Cardiac muscle cell (in vitro differentiated cells and primary cell): ENCODE measurements around the gene CBX5. TPM values are rescaled to one million over a fixed set of nuclear protein-coding genes. Genes with fewer than 3 reads are reported as not detected.

Source experiments
- DNase-seq, 2 donors: peaks; one replicate each; pipeline versions ENCODE4 v3.0.0 to v3.0.0-alpha.2; 2010 to 2017; ENCODE audit warnings: low read depth in 1 of 2, low spot score in 1 of 2
- H3K27ac ChIP-seq: fragments of 200-600 bp; sonication (generic); 2 replicates; pipeline ENCODE4 v1.5.1; 2016
- H3K27me3 ChIP-seq: fragments of 200-600 bp; sonication (generic); 2 replicates; pipeline ENCODE4 v1.6.0; 2016; ENCODE audit warnings: control low read depth
- H3K36me3 ChIP-seq: fragments of 200-600 bp; sonication (generic); 2 replicates; pipeline ENCODE4 v1.5.1; 2016; ENCODE audit warnings: control low read depth
- H3K4me1 ChIP-seq: fragments of 200-600 bp; sonication (generic); 2 replicates; pipeline ENCODE4 v1.8.1; 2017; ENCODE audit warnings: low read depth, mild to moderate bottlenecking, mixed run types
- H3K4me3 ChIP-seq: fragments of 200-600 bp; sonication (generic); 2 replicates; pipeline ENCODE4 v1.5.1; 2016; ENCODE audit warnings: mild to moderate bottlenecking
- H3K9me3 ChIP-seq: fragments of 200-600 bp; sonication (generic); 2 replicates; pipeline ENCODE4 v1.5.1; 2017; ENCODE audit warnings: low read depth, mild to moderate bottlenecking, control low read depth
- polyA plus RNA-seq: library from polyadenylated mRNA; unstranded; fragments of >200 nt; fragmentation: Nextera tagmentation; extraction: Ambion mirVana; gene quantifications from 2 replicates; pipeline ENCODE4 v1.2.1, GENCODE V29; 2016
- total RNA-seq: library from RNA; depleted of rRNA; stranded (reverse); fragments of >200 nt; gene quantifications from 2 replicates; pipeline ENCODE4 v1.2.3, GENCODE V29; 2016
- TF ChIP-seq, protein P1 (sequence below): IDR thresholded peaks from 2 replicates; pipeline ENCODE4 v1.5.1; 2012; ENCODE audit warnings: low read depth, mild to moderate bottlenecking, low read length

CBX5 gene
- total and polyA plus RNA-seq, 2 experiments from 2014 or later: 49.5 to 98.3 TPM

DNA sequence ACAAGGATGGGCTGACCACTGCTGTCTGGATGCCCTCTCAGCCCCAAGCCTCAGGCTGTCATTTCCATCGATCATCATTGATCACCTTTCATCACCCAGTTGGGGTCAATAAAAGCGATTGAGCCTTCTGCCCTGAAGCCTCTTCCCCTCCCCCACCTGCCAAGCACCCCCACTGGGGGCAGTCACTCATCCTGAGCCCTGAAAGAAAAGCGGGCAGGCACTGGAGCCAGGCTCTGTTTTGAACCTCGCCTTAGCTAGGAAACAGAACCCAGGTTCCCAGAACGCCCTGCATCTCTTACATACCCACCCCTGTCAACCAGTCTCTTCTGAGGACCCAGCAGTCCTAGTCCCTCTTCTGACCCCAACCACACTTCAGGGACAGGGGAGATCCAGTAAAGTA lies 96.9 kb downstream of the CBX5 start:
- Histone ChIP-seq H3K27me3 (peaks cover 8% of the 10 kb centered on the region), H3K36me3 (no peaks in the 10 kb centered on the region), H3K4me1 (no peaks in the 10 kb centered on the region), H3K27ac (no peak overlapping the region), H3K9me3 (no peaks in the 10 kb centered on the region), H3K4me3 (no peak overlapping the region)
- no peak for DNase-seq
- TF ChIP-seq, protein P1, sequence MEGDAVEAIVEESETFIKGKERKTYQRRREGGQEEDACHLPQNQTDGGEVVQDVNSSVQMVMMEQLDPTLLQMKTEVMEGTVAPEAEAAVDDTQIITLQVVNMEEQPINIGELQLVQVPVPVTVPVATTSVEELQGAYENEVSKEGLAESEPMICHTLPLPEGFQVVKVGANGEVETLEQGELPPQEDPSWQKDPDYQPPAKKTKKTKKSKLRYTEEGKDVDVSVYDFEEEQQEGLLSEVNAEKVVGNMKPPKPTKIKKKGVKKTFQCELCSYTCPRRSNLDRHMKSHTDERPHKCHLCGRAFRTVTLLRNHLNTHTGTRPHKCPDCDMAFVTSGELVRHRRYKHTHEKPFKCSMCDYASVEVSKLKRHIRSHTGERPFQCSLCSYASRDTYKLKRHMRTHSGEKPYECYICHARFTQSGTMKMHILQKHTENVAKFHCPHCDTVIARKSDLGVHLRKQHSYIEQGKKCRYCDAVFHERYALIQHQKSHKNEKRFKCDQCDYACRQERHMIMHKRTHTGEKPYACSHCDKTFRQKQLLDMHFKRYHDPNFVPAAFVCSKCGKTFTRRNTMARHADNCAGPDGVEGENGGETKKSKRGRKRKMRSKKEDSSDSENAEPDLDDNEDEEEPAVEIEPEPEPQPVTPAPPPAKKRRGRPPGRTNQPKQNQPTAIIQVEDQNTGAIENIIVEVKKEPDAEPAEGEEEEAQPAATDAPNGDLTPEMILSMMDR: no peak

DNA sequence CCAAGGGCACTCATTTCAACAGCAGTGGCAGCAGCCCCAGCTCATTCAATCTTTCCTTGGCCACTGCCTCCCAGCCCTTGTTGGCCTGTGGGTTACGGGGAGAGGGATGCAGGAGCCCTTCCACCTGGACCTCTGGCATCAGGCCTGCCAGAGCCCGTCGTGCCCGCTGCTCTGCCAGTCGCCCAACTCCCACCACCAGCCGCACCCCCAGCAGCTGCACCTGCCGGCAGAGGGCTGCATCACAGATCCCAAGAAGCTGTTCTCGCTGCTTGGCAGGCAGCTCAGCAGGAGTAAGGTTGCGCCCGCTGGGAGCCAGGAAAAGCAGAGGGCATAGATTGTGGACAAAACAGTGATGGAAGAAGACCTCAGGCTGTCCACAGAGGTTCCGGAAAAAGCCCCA lies 97.8 kb downstream of the CBX5 start:
- no peaks in the 10 kb centered on the region for H3K4me1 ChIP-seq
- TF ChIP-seq, protein P1: no peak
- no peaks in the 10 kb centered on the region for H3K36me3 ChIP-seq
- H3K27ac ChIP-seq: no peak overlapping the region
- no peak overlapping the region for H3K4me3 ChIP-seq
- peaks cover 17% of the 10 kb centered on the region for H3K27me3 ChIP-seq
- H3K9me3 ChIP-seq: no peaks in the 10 kb centered on the region
- DNase-seq: no peak

Other genes with a start within 250 kb of the CBX5 start
- gene HOXC5, start 247.1 kb downstream of the CBX5 start, total RNA-seq: not detected in 2 replicates
- gene HOXC5, start 247.1 kb downstream of the CBX5 start, polyA plus RNA-seq: not detected in 2 replicates
- not detected in 2 replicates for gene HOXC4, start 226.3 kb downstream of the CBX5 start, total RNA-seq
- 0.37 TPM in 1 of 2 replicates, not detected in the other for gene HOXC4, start 226.3 kb downstream of the CBX5 start, polyA plus RNA-seq
- gene SMUG1, start 91.1 kb downstream of the CBX5 start, total RNA-seq: 54.2 and 57.2 TPM in 2 replicates
- gene SMUG1, start 91.1 kb downstream of the CBX5 start, polyA plus RNA-seq: 39.8 and 50.9 TPM in 2 replicates
- 782 and 963 TPM in 2 replicates for gene HNRNPA1, start 604 bp upstream of the CBX5 start, total RNA-seq
- 794 and 804 TPM in 2 replicates for gene HNRNPA1, start 604 bp upstream of the CBX5 start, polyA plus RNA-seq
- 4.9 and 9.9 TPM in 2 replicates for gene NFE2, start 20.9 kb upstream of the CBX5 start, total RNA-seq
- 8.4 and 10.1 TPM in 2 replicates for gene NFE2, start 20.9 kb upstream of the CBX5 start, polyA plus RNA-seq
- 131 and 152 TPM in 2 replicates for gene COPZ1, start 45.0 kb upstream of the CBX5 start, total RNA-seq
- 213 and 233 TPM in 2 replicates for gene COPZ1, start 45.0 kb upstream of the CBX5 start, polyA plus RNA-seq
- gene GPR84, start 84.4 kb upstream of the CBX5 start, total RNA-seq: 0.09 TPM in 1 of 2 replicates, not detected in the other
- gene GPR84, start 84.4 kb upstream of the CBX5 start, polyA plus RNA-seq: not detected in 2 replicates
- 13.0 and 20.0 TPM in 2 replicates for gene ZNF385A, start 104.6 kb upstream of the CBX5 start, total RNA-seq
- 13.4 and 16.0 TPM in 2 replicates for gene ZNF385A, start 104.6 kb upstream of the CBX5 start, polyA plus RNA-seq
- 45.9 and 55.8 TPM in 2 replicates for gene ITGA5, start 139.1 kb upstream of the CBX5 start, total RNA-seq
- gene ITGA5, start 139.1 kb upstream of the CBX5 start, polyA plus RNA-seq: 52.6 and 53.2 TPM in 2 replicates
- not detected in 2 replicates for gene GTSF1, start 193.5 kb upstream of the CBX5 start, total RNA-seq
- gene GTSF1, start 193.5 kb upstream of the CBX5 start, polyA plus RNA-seq: 0.40 TPM in 1 of 2 replicates, not detected in the other
- gene NCKAP1L, start 217.6 kb upstream of the CBX5 start, total RNA-seq: 0.06 and 0.28 TPM in 2 replicates
- gene NCKAP1L, start 217.6 kb upstream of the CBX5 start, polyA plus RNA-seq: 0.07 and 0.19 TPM in 2 replicates